A549 treated with AZD9567 at 1 μM for 4 hours (cell line): ENCODE results near the gene B3GNT4. TPM values are rescaled to one million over a fixed set of nuclear protein-coding genes. Genes with fewer than 3 reads are reported as not detected.

Experiments
- total RNA-seq: library from RNA; stranded (reverse); fragments of 200-300 nt; extraction: Qiagen RNA extraction; gene quantifications from 5 replicates; pipeline ENCODE4 v1.2.3, GENCODE V29; 2022; ENCODE audit not compliant: insufficient read depth

The B3GNT4 gene
- 0.92 to 4.5 TPM (median 1.1 TPM) in 5 replicates for total RNA-seq

GRCh38 chr12:122203301-122204166 is at the start of gene B3GNT4:
Gene B3GNT4, plus strand, starts transcription at chr12:122203709. Its CDS starts 910 bp downstream, at chr12:122204619.

GRCh38 chr12:122174155-122174845 is 29.2 kb upstream of the B3GNT4 start, which contains the start of gene IL31:
Gene IL31, minus strand, starts transcription at chr12:122174221. Its CDS starts 49 bp downstream, at chr12:122174172.

GRCh38 chr12:122182887-122183587 is 20.5 kb upstream of the B3GNT4 start, which contains the start of gene LRRC43:
Gene LRRC43, plus strand, starts transcription at chr12:122183123. Its CDS starts 22 bp downstream, at chr12:122183145.

GRCh38 chr12:122225683-122226365 is 22.3 kb downstream of the B3GNT4 start, which contains the start of gene DIABLO:
Gene DIABLO, minus strand, starts transcription at chr12:122226052. Its CDS starts 38 bp downstream, at chr12:122226014.

Other genes with a start within 250 kb of the B3GNT4 start
- gene BCL7A, start 181.8 kb upstream of the B3GNT4 start, total RNA-seq = 10.3 to 12.0 TPM (median 11.0 TPM) in 5 replicates
- gene MLXIP, start 125.0 kb upstream of the B3GNT4 start, total RNA-seq = 28.7 to 40.8 TPM (median 40.2 TPM) in 5 replicates
- gene IL31, start 29.5 kb upstream of the B3GNT4 start, total RNA-seq = not detected in 5 replicates
- 0.06 to 0.22 TPM (median 0.09 TPM) in 4 of 5 replicates, not detected in the other for gene LRRC43, start 20.6 kb upstream of the B3GNT4 start, total RNA-seq
- gene DIABLO, start 22.3 kb downstream of the B3GNT4 start, total RNA-seq = 70.5 to 84.3 TPM (median 72.8 TPM) in 5 replicates
- 16.6 to 18.2 TPM (median 17.8 TPM) in 5 replicates for gene VPS33A, start 62.8 kb downstream of the B3GNT4 start, total RNA-seq
- gene CLIP1, start 219.0 kb downstream of the B3GNT4 start, total RNA-seq = 31.8 to 55.6 TPM (median 33.3 TPM) in 5 replicates